ENCODE results near the gene SAMD10.

Gene SAMD10

GRCh38 chr20:63951398-63952209 is 27.8 kb downstream of the SAMD10 start:
- H3K18ac ChIP-seq (ENCODE audit: low read length): no peak overlapping the region
- no peak overlapping the region for H3K9ac ChIP-seq (ENCODE audit: low read length)
- no peak overlapping the region for H3K4me2 ChIP-seq (ENCODE audit: low read length)
- H3K4me1 ChIP-seq (ENCODE audit: control insufficient read depth, low read depth, low read length): peaks cover 4% of the 10 kb centered on the region
- no peak overlapping the region for H3K27ac ChIP-seq (ENCODE audit: low read depth, low read length)
- no peak overlapping the region for H2BK15ac ChIP-seq (replicated peaks; ENCODE audit: low read depth)
- no peak overlapping the region for H3K4ac ChIP-seq (ENCODE audit: low read depth, low read length)
- no CpG with 5 or more reads among the region's 17 CpGs for WGBS (ENCODE audit: extremely low coverage, insufficient coverage, low lambda C conversion rate)
- no peak overlapping the region for H3K56ac ChIP-seq (ENCODE audit: low read length)
- H3K79me2 ChIP-seq (ENCODE audit: control insufficient read depth, insufficient read depth, low read length): peaks cover 65% of the 10 kb centered on the region
- no peak overlapping the region for H3K4me3 ChIP-seq (ENCODE audit: low read length)
- no peaks in the 10 kb centered on the region for H3K36me3 ChIP-seq (ENCODE audit: control insufficient read depth, insufficient read depth, low read length)
- H3K23ac ChIP-seq (ENCODE audit: low read length): no peak overlapping the region
- H4K5ac ChIP-seq (ENCODE audit: low read length): no peak overlapping the region
- no peak overlapping the region for H2AK5ac ChIP-seq (ENCODE audit: low read length)
- DNase-seq: no peak
- H3K27me3 ChIP-seq (ENCODE audit: insufficient read depth, low read length, poor library complexity): no peaks in the 10 kb centered on the region
- H4K8ac ChIP-seq (ENCODE audit: low read depth, low read length): no peak overlapping the region
- no peak overlapping the region for H2BK120ac ChIP-seq (ENCODE audit: low read depth, low read length)
- H2BK5ac ChIP-seq (ENCODE audit: low read length): no peak overlapping the region
- H3K79me1 ChIP-seq (ENCODE audit: low read length): peaks cover 37% of the 10 kb centered on the region

GRCh38 chr20:63950701-63951397 is 28.6 kb downstream of the SAMD10 start:
- H2BK15ac ChIP-seq (replicated peaks; ENCODE audit: low read depth): no peak overlapping the region
- no peak for DNase-seq
- no peak overlapping the region for H3K9ac ChIP-seq (ENCODE audit: low read length)
- H2BK5ac ChIP-seq (ENCODE audit: low read length): no peak overlapping the region
- no peak overlapping the region for H3K4ac ChIP-seq (ENCODE audit: low read depth, low read length)
- H3K4me3 ChIP-seq (ENCODE audit: low read length): no peak overlapping the region
- no peak overlapping the region for H4K8ac ChIP-seq (ENCODE audit: low read depth, low read length)
- H3K56ac ChIP-seq (ENCODE audit: low read length): no peak overlapping the region
- no peak overlapping the region for H3K23ac ChIP-seq (ENCODE audit: low read length)
- no peak overlapping the region for H3K27ac ChIP-seq (ENCODE audit: low read depth, low read length)
- WGBS (ENCODE audit: extremely low coverage, insufficient coverage, low lambda C conversion rate): no CpG with 5 or more reads among the region's 20 CpGs
- no peak overlapping the region for H2BK120ac ChIP-seq (ENCODE audit: low read depth, low read length)
- peaks cover 4% of the 10 kb centered on the region for H3K4me1 ChIP-seq (ENCODE audit: control insufficient read depth, low read depth, low read length)
- H4K5ac ChIP-seq (ENCODE audit: low read length): no peak overlapping the region
- no peaks in the 10 kb centered on the region for H3K36me3 ChIP-seq (ENCODE audit: control insufficient read depth, insufficient read depth, low read length)
- no peak overlapping the region for H2AK5ac ChIP-seq (ENCODE audit: low read length)
- no peaks in the 10 kb centered on the region for H3K27me3 ChIP-seq (ENCODE audit: insufficient read depth, low read length, poor library complexity)
- H3K4me2 ChIP-seq (ENCODE audit: low read length): no peak overlapping the region
- H3K79me2 ChIP-seq (ENCODE audit: control insufficient read depth, insufficient read depth, low read length): peaks cover 64% of the 10 kb centered on the region
- peaks cover 37% of the 10 kb centered on the region for H3K79me1 ChIP-seq (ENCODE audit: low read length)
- H3K18ac ChIP-seq (ENCODE audit: low read length): no peak overlapping the region

- Histone ChIP-seq H3K4me3 (ENCODE audit: low read length) (no peak overlapping the region), H3K79me2 (ENCODE audit: control insufficient read depth, insufficient read depth, low read length) (peaks cover 41% of the 10 kb centered on the region), H3K4me2 (ENCODE audit: low read length) (no peak overlapping the region), H3K4me1 (ENCODE audit: control insufficient read depth, low read depth, low read length) (peaks cover 4% of the 10 kb centered on the region), H3K36me3 (ENCODE audit: control insufficient read depth, insufficient read depth, low read length) (peaks cover 3% of the 10 kb centered on the region), H4K8ac (ENCODE audit: low read depth, low read length) (no peak overlapping the region), H3K9ac (ENCODE audit: low read length) (no peak overlapping the region), H3K4ac (ENCODE audit: low read depth, low read length) (no peak overlapping the region), H3K27me3 (ENCODE audit: insufficient read depth, low read length, poor library complexity) (no peaks in the 10 kb centered on the region), H3K56ac (ENCODE audit: low read length) (no peak overlapping the region), H3K18ac (ENCODE audit: low read length) (no peak overlapping the region), H3K23ac (ENCODE audit: low read length) (no peak overlapping the region), H4K5ac (ENCODE audit: low read length) (no peak overlapping the region), H3K79me1 (ENCODE audit: low read length) (peaks cover 23% of the 10 kb centered on the region), H2AK5ac (ENCODE audit: low read length) (no peak overlapping the region), H3K27ac (ENCODE audit: low read depth, low read length) (no peak overlapping the region), H2BK15ac (replicated peaks; ENCODE audit: low read depth) (no peak overlapping the region), H2BK120ac (ENCODE audit: low read depth, low read length) (no peak overlapping the region), H2BK5ac (ENCODE audit: low read length) (no peak overlapping the region)
- WGBS (ENCODE audit: extremely low coverage, insufficient coverage, low lambda C conversion rate): no CpG with 5 or more reads among the region's 27 CpGs
- no peak for DNase-seq
Measured at GRCh38 chr20:63947638-63948456, 31.6 kb downstream of the SAMD10 start.

GRCh38 chr20:63946986-63947637 is 32.3 kb downstream of the SAMD10 start:
- Histone ChIP-seq H3K56ac (ENCODE audit: low read length) (no peak overlapping the region), H3K27ac (ENCODE audit: low read depth, low read length) (no peak overlapping the region), H3K4ac (ENCODE audit: low read depth, low read length) (no peak overlapping the region), H2BK15ac (replicated peaks; ENCODE audit: low read depth) (no peak overlapping the region), H2BK120ac (ENCODE audit: low read depth, low read length) (no peak overlapping the region), H3K4me2 (ENCODE audit: low read length) (no peak overlapping the region), H3K27me3 (ENCODE audit: insufficient read depth, low read length, poor library complexity) (no peaks in the 10 kb centered on the region), H3K9ac (ENCODE audit: low read length) (no peak overlapping the region), H3K18ac (ENCODE audit: low read length) (no peak overlapping the region), H3K23ac (ENCODE audit: low read length) (no peak overlapping the region), H4K5ac (ENCODE audit: low read length) (no peak overlapping the region), H2AK5ac (ENCODE audit: low read length) (no peak overlapping the region), H3K4me3 (ENCODE audit: low read length) (no peak overlapping the region), H4K8ac (ENCODE audit: low read depth, low read length) (no peak overlapping the region), H3K4me1 (ENCODE audit: control insufficient read depth, low read depth, low read length) (peaks cover 7% of the 10 kb centered on the region), H3K36me3 (ENCODE audit: control insufficient read depth, insufficient read depth, low read length) (peaks cover 3% of the 10 kb centered on the region), H3K79me1 (ENCODE audit: low read length) (peaks cover 21% of the 10 kb centered on the region), H2BK5ac (ENCODE audit: low read length) (no peak overlapping the region), H3K79me2 (ENCODE audit: control insufficient read depth, insufficient read depth, low read length) (peaks cover 33% of the 10 kb centered on the region)
- WGBS (ENCODE audit: extremely low coverage, insufficient coverage, low lambda C conversion rate): no CpG with 5 or more reads among the region's 15 CpGs
- DNase-seq: no peak

- H2AK5ac ChIP-seq (ENCODE audit: low read length): no peak overlapping the region
- H3K18ac ChIP-seq (ENCODE audit: low read length): no peak overlapping the region
- no CpG with 5 or more reads among the region's 39 CpGs for WGBS (ENCODE audit: extremely low coverage, insufficient coverage, low lambda C conversion rate)
- peaks cover 7% of the 10 kb centered on the region for H3K4me1 ChIP-seq (ENCODE audit: control insufficient read depth, low read depth, low read length)
- H3K4me3 ChIP-seq (ENCODE audit: low read length): no peak overlapping the region
- peaks cover 3% of the 10 kb centered on the region for H3K36me3 ChIP-seq (ENCODE audit: control insufficient read depth, insufficient read depth, low read length)
- peaks cover 21% of the 10 kb centered on the region for H3K79me1 ChIP-seq (ENCODE audit: low read length)
- H3K9ac ChIP-seq (ENCODE audit: low read length): no peak overlapping the region
- no peaks in the 10 kb centered on the region for H3K27me3 ChIP-seq (ENCODE audit: insufficient read depth, low read length, poor library complexity)
- H2BK120ac ChIP-seq (ENCODE audit: low read depth, low read length): no peak overlapping the region
- H2BK5ac ChIP-seq (ENCODE audit: low read length): no peak overlapping the region
- peaks cover 27% of the 10 kb centered on the region for H3K79me2 ChIP-seq (ENCODE audit: control insufficient read depth, insufficient read depth, low read length)
- no peak for DNase-seq
- H4K8ac ChIP-seq (ENCODE audit: low read depth, low read length): no peak overlapping the region
- no peak overlapping the region for H4K5ac ChIP-seq (ENCODE audit: low read length)
- H3K23ac ChIP-seq (ENCODE audit: low read length): no peak overlapping the region
- H3K4me2 ChIP-seq (ENCODE audit: low read length): no peak overlapping the region
- no peak overlapping the region for H3K4ac ChIP-seq (ENCODE audit: low read depth, low read length)
- no peak overlapping the region for H2BK15ac ChIP-seq (replicated peaks; ENCODE audit: low read depth)
- no peak overlapping the region for H3K27ac ChIP-seq (ENCODE audit: low read depth, low read length)
- no peak overlapping the region for H3K56ac ChIP-seq (ENCODE audit: low read length)
Measured at GRCh38 chr20:63945921-63946920, 33.2 kb downstream of the SAMD10 start.

Data from mesendoderm (in vitro differentiated cells).